ENCODE data around the gene PDIA6. TPM values are rescaled to one million over a fixed set of nuclear protein-coding genes. Genes with fewer than 3 reads are reported as not detected.

The PDIA6 gene
- total RNA-seq, 1 experiment from 2014 or later, result 314 TPM

DNA sequence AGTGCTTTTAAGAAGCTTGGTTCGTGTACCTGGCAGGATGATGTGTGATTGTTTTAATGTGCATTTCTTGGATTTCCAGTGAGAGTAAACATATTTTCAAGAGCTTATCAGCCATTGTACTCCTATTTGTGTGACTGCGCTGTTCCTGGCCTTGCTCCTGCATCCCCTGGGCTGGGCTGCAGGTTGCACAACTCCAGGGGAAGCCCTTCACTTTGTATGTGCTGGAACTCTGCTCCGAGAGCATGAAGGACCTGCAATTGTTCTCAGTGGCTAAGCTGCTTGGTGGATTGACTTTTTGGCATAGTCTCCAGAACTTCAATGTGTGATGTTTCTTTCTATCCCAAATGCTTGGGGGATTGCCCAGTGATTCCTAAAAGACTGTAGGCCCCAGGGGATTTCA, 72.4 kb downstream of the PDIA6 start:
- DNase-seq (ENCODE audit: low spot score), result no peak
- intact Hi-C loops (cut with micrococcal nuclease; ENCODE audit: unreplicated experiment), result no loop called here
- Histone ChIP-seq H3K27me3 (replicated peaks; ENCODE audit: insufficient read depth, low read depth, low read length, poor library complexity) (no peaks in the 10 kb centered on the region), H3K36me3 (ENCODE audit: insufficient read depth, low read length, poor library complexity, severe bottlenecking) (no peaks in the 10 kb centered on the region), H3K4me3 (ENCODE audit: low read depth, low read length, poor library complexity, severe bottlenecking) (no peak overlapping the region), H3K27ac (ENCODE audit: low read depth, low read length, poor library complexity, severe bottlenecking) (no peak overlapping the region), H3K4me1 (ENCODE audit: insufficient read depth, low read length, poor library complexity, severe bottlenecking) (no peaks in the 10 kb centered on the region), H3K9me3 (ENCODE audit: low read depth, low read length, poor library complexity, severe bottlenecking) (no peaks in the 10 kb centered on the region)
- POLR2A ChIA-PET (ENCODE audit: low non-redundant PET), result interaction anchor here (0.6 kb wide), 1 partner anchor 199 kb away, joined by 5 read pairs; no protein-coding TSS in a partner anchor
- TF ChIP-seq EZH2 (IDR thresholded peaks at IDR 0.05; ENCODE audit: borderline replicate concordance, low read depth, low read length, poor library complexity, severe bottlenecking), result no peak
- TF ChIP-seq, protein P1, sequence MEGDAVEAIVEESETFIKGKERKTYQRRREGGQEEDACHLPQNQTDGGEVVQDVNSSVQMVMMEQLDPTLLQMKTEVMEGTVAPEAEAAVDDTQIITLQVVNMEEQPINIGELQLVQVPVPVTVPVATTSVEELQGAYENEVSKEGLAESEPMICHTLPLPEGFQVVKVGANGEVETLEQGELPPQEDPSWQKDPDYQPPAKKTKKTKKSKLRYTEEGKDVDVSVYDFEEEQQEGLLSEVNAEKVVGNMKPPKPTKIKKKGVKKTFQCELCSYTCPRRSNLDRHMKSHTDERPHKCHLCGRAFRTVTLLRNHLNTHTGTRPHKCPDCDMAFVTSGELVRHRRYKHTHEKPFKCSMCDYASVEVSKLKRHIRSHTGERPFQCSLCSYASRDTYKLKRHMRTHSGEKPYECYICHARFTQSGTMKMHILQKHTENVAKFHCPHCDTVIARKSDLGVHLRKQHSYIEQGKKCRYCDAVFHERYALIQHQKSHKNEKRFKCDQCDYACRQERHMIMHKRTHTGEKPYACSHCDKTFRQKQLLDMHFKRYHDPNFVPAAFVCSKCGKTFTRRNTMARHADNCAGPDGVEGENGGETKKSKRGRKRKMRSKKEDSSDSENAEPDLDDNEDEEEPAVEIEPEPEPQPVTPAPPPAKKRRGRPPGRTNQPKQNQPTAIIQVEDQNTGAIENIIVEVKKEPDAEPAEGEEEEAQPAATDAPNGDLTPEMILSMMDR (conservative IDR thresholded peaks at IDR 0.05; ENCODE audit: low read depth, low read length), result no peak
- no TSS peak for BruUV-seq (replicated peaks)
- CTCF ChIA-PET, result interaction anchor here (0.6 kb wide), 1 partner anchor 97 kb away, joined by 3 read pairs; no protein-coding TSS in a partner anchor

DNA sequence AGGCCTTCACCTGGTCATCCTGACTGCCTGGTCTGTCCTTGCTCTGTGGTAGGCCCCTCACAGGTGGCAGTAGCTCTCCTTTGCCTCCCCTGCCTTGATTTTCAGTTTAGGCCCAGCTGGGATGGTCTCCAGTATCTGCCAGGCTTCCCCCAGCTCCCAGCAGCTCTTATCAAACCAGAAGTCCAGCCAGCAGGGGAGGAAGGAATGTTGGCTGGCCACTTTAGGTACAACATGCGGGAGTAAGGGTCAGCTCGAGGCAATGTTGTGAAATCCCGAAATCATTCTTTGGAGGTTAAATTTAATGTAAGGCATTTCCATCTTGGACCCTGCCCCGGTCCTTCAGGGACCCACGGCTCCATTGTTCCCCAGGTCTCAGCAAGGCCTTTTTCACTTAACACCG, 74.4 kb downstream of the PDIA6 start:
- BruUV-seq (replicated peaks), result no TSS peak
- TF ChIP-seq EZH2 (IDR thresholded peaks at IDR 0.05; ENCODE audit: borderline replicate concordance, low read depth, low read length, poor library complexity, severe bottlenecking), result no peak
- TF ChIP-seq, protein P1 (conservative IDR thresholded peaks at IDR 0.05; ENCODE audit: low read depth, low read length), result no peak
- CTCF ChIA-PET, result no interaction called here
- H3K27ac ChIP-seq (ENCODE audit: low read depth, low read length, poor library complexity, severe bottlenecking), result no peak overlapping the region
- no peaks in the 10 kb centered on the region for H3K36me3 ChIP-seq (ENCODE audit: insufficient read depth, low read length, poor library complexity, severe bottlenecking)
- DNase-seq (ENCODE audit: low spot score), result no peak
- no peaks in the 10 kb centered on the region for H3K27me3 ChIP-seq (replicated peaks; ENCODE audit: insufficient read depth, low read depth, low read length, poor library complexity)
- H3K9me3 ChIP-seq (ENCODE audit: low read depth, low read length, poor library complexity, severe bottlenecking), result no peaks in the 10 kb centered on the region
- no peaks in the 10 kb centered on the region for H3K4me1 ChIP-seq (ENCODE audit: insufficient read depth, low read length, poor library complexity, severe bottlenecking)
- H3K4me3 ChIP-seq (ENCODE audit: low read depth, low read length, poor library complexity, severe bottlenecking), result no peak overlapping the region
- intact Hi-C loops (cut with micrococcal nuclease; ENCODE audit: unreplicated experiment), result no loop called here
- POLR2A ChIA-PET (ENCODE audit: low non-redundant PET), result no interaction called here

DNA sequence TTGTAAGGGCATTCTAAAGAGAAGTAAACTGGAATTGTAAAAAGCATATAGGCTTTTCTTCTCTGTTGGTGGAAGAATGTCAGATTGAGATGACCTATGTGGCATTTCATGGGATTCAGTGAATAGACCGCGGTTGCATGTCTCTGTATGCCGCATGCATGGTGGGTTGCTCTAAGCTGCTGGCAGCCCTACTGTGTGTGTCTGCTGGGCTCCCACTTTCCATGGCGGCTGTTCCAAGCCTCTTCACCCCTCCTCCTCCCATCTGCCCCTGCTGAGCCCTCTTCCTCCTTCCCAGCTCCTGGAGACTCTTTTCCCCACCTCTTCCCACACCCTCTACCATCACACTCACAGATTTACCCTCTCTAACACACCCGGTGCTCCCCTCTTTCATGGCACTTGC, 78.6 kb downstream of the PDIA6 start:
- ChIA-PET CTCF (no interaction called here), POLR2A (ENCODE audit: low non-redundant PET) (no interaction called here)
- BruUV-seq (replicated peaks), result no TSS peak
- H3K4me3 ChIP-seq (ENCODE audit: low read depth, low read length, poor library complexity, severe bottlenecking), result no peak overlapping the region
- TF ChIP-seq EZH2 (IDR thresholded peaks at IDR 0.05; ENCODE audit: borderline replicate concordance, low read depth, low read length, poor library complexity, severe bottlenecking), result no peak
- TF ChIP-seq, protein P1 (conservative IDR thresholded peaks at IDR 0.05; ENCODE audit: low read depth, low read length), result no peak
- intact Hi-C loops (cut with micrococcal nuclease; ENCODE audit: unreplicated experiment), result no loop called here
- H3K27me3 ChIP-seq (replicated peaks; ENCODE audit: insufficient read depth, low read depth, low read length, poor library complexity), result no peaks in the 10 kb centered on the region
- H3K27ac ChIP-seq (ENCODE audit: low read depth, low read length, poor library complexity, severe bottlenecking), result no peak overlapping the region
- no peaks in the 10 kb centered on the region for H3K36me3 ChIP-seq (ENCODE audit: insufficient read depth, low read length, poor library complexity, severe bottlenecking)
- no peaks in the 10 kb centered on the region for H3K4me1 ChIP-seq (ENCODE audit: insufficient read depth, low read length, poor library complexity, severe bottlenecking)
- no peak for DNase-seq (ENCODE audit: low spot score)
- H3K9me3 ChIP-seq (ENCODE audit: low read depth, low read length, poor library complexity, severe bottlenecking), result no peaks in the 10 kb centered on the region

All from A673 (cell line).